IMR-90 (cell line): Measurements from ENCODE around the gene MLNR. TPM values are rescaled to one million over a fixed set of nuclear protein-coding genes. Genes with fewer than 3 reads are reported as not detected.

Experiments
- ATAC-seq: fragments of 200-7000 bp; cut with Tn5 transposase; 2 replicates; pipeline ENCODE4 v1.9.1; 2020; ENCODE audit warnings: low read depth, mild to moderate bottlenecking, moderate library complexity
- BruUV-seq: library from RNA; stranded (reverse); fragments of 400-500 nt; replicated peaks from 2 replicates; lab custom pipeline; 2021; lab: Mats Ljungman, UMichigan
- CTCF ChIA-PET: fragments of 300-600 bp; formaldehyde crosslinking; extraction: SDS; loops from one replicate; lab custom pipeline; 2021; ENCODE audit warnings: antibody characterized with exemption; lab: Yijun Ruan, JAX
- POLR2A ChIA-PET: fragments of 300-600 bp; sonication (Branson Sonifier 250); formaldehyde crosslinking; loops from one replicate; lab custom pipeline; 2022; ENCODE audit warnings: antibody characterized with exemption; ENCODE audit not compliant: unreplicated experiment; lab: Charles Lee
- DNase-seq: peaks from one replicate; pipeline ENCODE4 v3.0.0; 2013
- H2AFZ ChIP-seq: replicated peaks from 2 replicates; pipeline ENCODE3; 2013; ENCODE audit warnings: low read length, mild to moderate bottlenecking; ENCODE audit not compliant: poor library complexity
- H2AK5ac ChIP-seq: 2 replicates; pipeline ENCODE4 v1.6.1; 2013; ENCODE audit warnings: low read depth, low read length, inconsistent platforms
- H2AK9ac ChIP-seq: replicated peaks from 2 replicates; pipeline ENCODE3; 2013; ENCODE audit warnings: mild to moderate bottlenecking, low read depth, low read length, moderate library complexity; ENCODE audit not compliant: poor library complexity
- H2BK120ac ChIP-seq: 2 replicates; pipeline ENCODE4 v1.6.1; 2013; ENCODE audit warnings: low read depth, low read length, inconsistent platforms
- H2BK15ac ChIP-seq: 3 replicates; pipeline ENCODE4 v1.6.1; 2013; ENCODE audit warnings: low read depth, low read length, inconsistent platforms
- H2BK20ac ChIP-seq: 2 replicates; pipeline ENCODE4 v1.6.1; 2013; ENCODE audit warnings: low read depth, mild to moderate bottlenecking, inconsistent platforms, low read length, moderate library complexity
- H2BK5ac ChIP-seq: 2 replicates; pipeline ENCODE4 v1.6.1; 2013; ENCODE audit warnings: mild to moderate bottlenecking, low read depth, low read length, inconsistent platforms; ENCODE audit not compliant: poor library complexity, severe bottlenecking
- H3K14ac ChIP-seq: replicated peaks from 2 replicates; pipeline ENCODE4 v1.6.1; 2013; ENCODE audit warnings: low read depth, low read length, inconsistent platforms
- H3K18ac ChIP-seq: 2 replicates; pipeline ENCODE4 v1.6.1; 2013; ENCODE audit warnings: low read depth, low read length, control low read depth
- H3K23ac ChIP-seq: 2 replicates; pipeline ENCODE4 v1.6.1; 2013; ENCODE audit warnings: low read depth, low read length, inconsistent platforms
- H3K27ac ChIP-seq: 2 replicates; pipeline ENCODE4 v1.5.1; 2013; ENCODE audit warnings: mild to moderate bottlenecking, control low read depth, low read length; ENCODE audit not compliant: insufficient read depth
- H3K27me3 ChIP-seq: 2 replicates; pipeline ENCODE4 v1.6.1; 2013; ENCODE audit warnings: low read length; ENCODE audit not compliant: control insufficient read depth, insufficient read depth
- H3K36me3 ChIP-seq: 2 replicates; pipeline ENCODE4 v1.6.1; 2013; ENCODE audit warnings: low read length, mixed read lengths; ENCODE audit not compliant: control insufficient read depth, insufficient read depth
- H3K4ac ChIP-seq: 2 replicates; pipeline ENCODE4 v1.6.1; 2013; ENCODE audit warnings: low read depth, low read length, inconsistent platforms
- H3K4me1 ChIP-seq: 2 replicates; pipeline ENCODE4 v1.6.1; 2013; ENCODE audit warnings: low read length, mixed read lengths; ENCODE audit not compliant: control insufficient read depth, insufficient read depth
- H3K4me2 ChIP-seq: 2 replicates; pipeline ENCODE4 v1.6.1; 2013; ENCODE audit warnings: low read depth, mild to moderate bottlenecking, control low read depth, low read length, moderate library complexity
- H3K4me3 ChIP-seq: 2 replicates; pipeline ENCODE4 v1.5.1; 2013; ENCODE audit warnings: low read depth, mild to moderate bottlenecking, control low read depth, low read length, moderate library complexity; ENCODE audit not compliant: insufficient read depth
- H3K56ac ChIP-seq: 2 replicates; pipeline ENCODE4 v1.6.1; 2013; ENCODE audit warnings: low read length, inconsistent platforms; ENCODE audit not compliant: insufficient read depth; ENCODE audit errors: extremely low read depth
- H3K79me1 ChIP-seq, 2 experiments: 2 replicates each; pipeline ENCODE4 v1.6.1; 2013; ENCODE audit warnings: low read length in 2 of 2, inconsistent platforms in 1 of 2, low read depth in 1 of 2
- H3K9ac ChIP-seq: 2 replicates; pipeline ENCODE4 v1.6.1; 2013; ENCODE audit warnings: low read depth, low read length, control low read depth
- H3K9me1 ChIP-seq: 2 replicates; pipeline ENCODE4 v1.6.1; 2013; ENCODE audit warnings: low read length, inconsistent platforms; ENCODE audit not compliant: insufficient read depth
- H3K9me3 ChIP-seq: 2 replicates; pipeline ENCODE4 v1.6.1; 2013; ENCODE audit warnings: low read length; ENCODE audit not compliant: control insufficient read depth, insufficient read depth
- H4K20me1 ChIP-seq: 2 replicates; pipeline ENCODE4 v1.6.1; 2013; ENCODE audit warnings: low read length, inconsistent platforms; ENCODE audit not compliant: insufficient read depth
- H4K5ac ChIP-seq: 2 replicates; pipeline ENCODE4 v1.6.1; 2013; ENCODE audit warnings: mild to moderate bottlenecking, low read depth, low read length, control low read depth
- H4K8ac ChIP-seq, 2 experiments: 2 replicates each; pipeline ENCODE4 v1.6.1; 2013; ENCODE audit warnings: low read depth in 2 of 2, low read length in 2 of 2, control low read depth in 1 of 2, inconsistent platforms in 1 of 2
- H4K91ac ChIP-seq: 2 replicates; pipeline ENCODE4 v1.6.1; 2013; ENCODE audit warnings: low read depth, low read length, inconsistent platforms; ENCODE audit not compliant: insufficient read depth
- BHLHE40 ChIP-seq: fragments of 150-350 bp; IDR thresholded peaks from 2 replicates; pipeline ENCODE4 v1.6.1; 2016; ENCODE audit warnings: mild to moderate bottlenecking, low read depth, low read length
- CEBPB ChIP-seq: IDR thresholded peaks from 2 replicates; pipeline ENCODE4 v1.6.1; 2012; ENCODE audit warnings: low read depth, low read length, improper control_type of control experiment
- CHD1 ChIP-seq: IDR thresholded peaks from 2 replicates; pipeline ENCODE4 v1.6.1; 2012; ENCODE audit warnings: low read depth, low read length, improper control_type of control experiment
- CTCF ChIP-seq: conservative IDR thresholded peaks from 2 replicates; pipeline ENCODE4 v1.5.1; 2012; ENCODE audit warnings: mild to moderate bottlenecking, low read depth, low read length, improper control_type of control experiment
- ELK1 ChIP-seq: fragments of 150-350 bp; IDR thresholded peaks from 2 replicates; pipeline ENCODE4 v1.6.1; 2016; ENCODE audit warnings: low read depth, mild to moderate bottlenecking, low read length, moderate library complexity, borderline replicate concordance
- FOS ChIP-seq: fragments of 150-350 bp; IDR thresholded peaks from 2 replicates; pipeline ENCODE4 v1.6.1; 2016; ENCODE audit warnings: low read depth, low read length
- MAFK ChIP-seq: IDR thresholded peaks from 2 replicates; pipeline ENCODE4 v1.6.1; 2012; ENCODE audit warnings: low read depth, low read length, improper control_type of control experiment
- MAZ ChIP-seq: IDR thresholded peaks from 2 replicates; pipeline ENCODE4 v1.6.1; 2012; ENCODE audit warnings: low read depth, mild to moderate bottlenecking, low read length, improper control_type of control experiment, moderate library complexity, borderline replicate concordance
- MXI1 ChIP-seq: IDR thresholded peaks from 2 replicates; pipeline ENCODE4 v1.6.1; 2012; ENCODE audit warnings: low read depth, mild to moderate bottlenecking, low read length, moderate library complexity, borderline replicate concordance
- POLR2A ChIP-seq: IDR thresholded peaks from 2 replicates; pipeline ENCODE4 v1.6.1; 2012; ENCODE audit warnings: mild to moderate bottlenecking, low read depth, low read length
- RCOR1 ChIP-seq: IDR thresholded peaks from 2 replicates; pipeline ENCODE4 v1.6.1; 2012; ENCODE audit warnings: mild to moderate bottlenecking, low read length, improper control_type of control experiment; ENCODE audit not compliant: insufficient replicate concordance
- RFX5 ChIP-seq: IDR thresholded peaks from 2 replicates; pipeline ENCODE4 v1.8.0; 2012; ENCODE audit warnings: low read depth, mild to moderate bottlenecking, low read length, moderate library complexity
- SMC3 ChIP-seq: fragments of 150-350 bp; IDR thresholded peaks from 2 replicates; pipeline ENCODE4 v1.6.1; 2016; ENCODE audit warnings: low read depth, mild to moderate bottlenecking, antibody characterized with exemption, low read length, moderate library complexity
- WGBS, 2 experiments: methylation state at CpG; one replicate each; pipeline versions ENCODE4 v1.1.5 to v1.1.7; 2013; ENCODE audit warnings: missing lambda C conversion rate in 2 of 2; ENCODE audit not compliant: insufficient read length in 1 of 2; ENCODE audit errors: extremely low coverage in 2 of 2; 5-methylcytosine and 5-hydroxymethylcytosine counted together
- dilution Hi-C: fragments of 300-500 bp; cut with HindIII; formaldehyde crosslinking; loops from one replicate; pipeline ENCODE4 v1.14.3; 2018; ENCODE audit warnings: low sequenced_read_pairs; ENCODE audit not compliant: unreplicated experiment
- in situ Hi-C: fragments of 300-500 bp; cut with MboI; formaldehyde crosslinking; loops from 3 replicates; pipeline ENCODE4 v1.14.3; 2019; ENCODE audit warnings: low sequenced_read_pairs, inconsistent platforms, mixed read lengths
- intact Hi-C: fragments of 100-400 bp; cut with micrococcal nuclease; formaldehyde crosslinking; loops from 2 replicates; pipeline ENCODE4 v1.10.0; 2022
- polyA plus RNA-seq, 3 experiments: library from polyadenylated mRNA; depleted of rRNA; stranded (reverse); fragments of >200 nt; gene quantifications; 2 replicates each; pipeline ENCODE4 v1.2.3, GENCODE V29; 2012; ENCODE audit warnings: low replicate concordance in 1 of 3
- total RNA-seq: library from RNA; depleted of rRNA; stranded (reverse); fragments of >200 nt; gene quantifications from 2 replicates; pipeline ENCODE4 v1.2.3, GENCODE V29; 2012

The MLNR gene
- total and polyA plus RNA-seq, 2 of the 4 experiments (the other 2 are of a cell fraction): not detected

GRCh38 chr13:49258089-49258796 lies 38.1 kb downstream of the MLNR start:
- no peak overlapping the region for H2BK120ac ChIP-seq
- 0 out of 2 replicates have a peak, but pooled peaks cover 2% of the 10 kb centered on the region for H3K9me1 ChIP-seq
- H3K14ac ChIP-seq: no peak overlapping the region
- H4K8ac ChIP-seq: no peak overlapping the region
- DNase-seq: no peak
- CTCF ChIA-PET: interaction anchor here (2.2 kb wide), 1 partner anchor 10 kb away, joined by 7 read pairs; the partner anchor contains the start of gene CDADC1
- no peak overlapping the region for H2BK5ac ChIP-seq
- dilution Hi-C loops: no loop called here
- no peaks in the 10 kb centered on the region for H3K9me3 ChIP-seq
- H3K36me3 ChIP-seq: peaks cover 24% of the 10 kb centered on the region
- no peaks in the 10 kb centered on the region for H3K27me3 ChIP-seq
- no peak overlapping the region for H3K27ac ChIP-seq
- intact Hi-C loops: no loop called here
- no peak overlapping the region for H2AK5ac ChIP-seq
- H4K91ac ChIP-seq: no peak overlapping the region
- H2AK9ac ChIP-seq: no peak overlapping the region
- TF ChIP-seq RCOR1: no peak
- no peak for TF ChIP-seq MAZ
- no peak for TF ChIP-seq CEBPB
- no peak for TF ChIP-seq BHLHE40
- no peak for TF ChIP-seq RFX5
- no peak for TF ChIP-seq FOS
- TF ChIP-seq MXI1: no peak
- TF ChIP-seq SMC3: no peak
- no peak for TF ChIP-seq ELK1
- TF ChIP-seq MAFK: no peak
- TF ChIP-seq CTCF: no peak
- TF ChIP-seq POLR2A: no peak
- no peak for TF ChIP-seq CHD1
- no peaks in the 10 kb centered on the region for H3K4me1 ChIP-seq
- H2AFZ ChIP-seq: no peak overlapping the region
- no peak overlapping the region for H3K4me3 ChIP-seq
- no CpG with 5 or more reads among the region's 3 CpGs for WGBS, 2 experiments
- H3K23ac ChIP-seq: no peak overlapping the region
- POLR2A ChIA-PET: interaction anchor here (0.9 kb wide), 1 partner anchor 10 kb away, joined by 3 read pairs; no protein-coding TSS in a partner anchor
- H4K20me1 ChIP-seq: no peaks in the 10 kb centered on the region
- H2BK20ac ChIP-seq: no peak overlapping the region
- H4K5ac ChIP-seq: no peak overlapping the region
- no peak overlapping the region for H3K56ac ChIP-seq
- no peak for ATAC-seq
- H3K18ac ChIP-seq: no peak overlapping the region
- no TSS peak for BruUV-seq
- H2BK15ac ChIP-seq: no peak overlapping the region
- in situ Hi-C loops: no loop called here
- no peak overlapping the region for H3K9ac ChIP-seq
- H3K79me1 ChIP-seq: peaks cover 0 to 5% of the 10 kb centered on the region in 2 experiments; a peak in 1 of 4 replicates
- no peak overlapping the region for H3K4me2 ChIP-seq
- H3K4ac ChIP-seq: no peak overlapping the region
